Measurements from ENCODE around the gene IRX6.

GRCh38 chr16:55279598-55279997, 44.4 kb upstream of the IRX6 start:
- TF ChIP-seq EZH2 (IDR thresholded peaks at IDR 0.05; ENCODE audit: insufficient read depth, poor library complexity, severe bottlenecking) = no peak
- TF ChIP-seq EZH2phosphoT487 (IDR thresholded peaks at IDR 0.05; ENCODE audit: insufficient read depth, low read depth) = no peak

All from GM23248 (cell line).